GM20000 (cell line): ENCODE measurements around the gene SCAP.

Experiments
- DNase-seq: peaks from one replicate; pipeline ENCODE4 v3.0.0; 2012; ENCODE audit warnings: low spot score
- TF ChIP-seq, protein P1 (sequence below): IDR thresholded peaks from 2 replicates; pipeline ENCODE4 v1.5.1; 2012; ENCODE audit warnings: mild to moderate bottlenecking, control low read depth; ENCODE audit errors: extremely low read depth, missing control alignments

The SCAP gene

DNA sequence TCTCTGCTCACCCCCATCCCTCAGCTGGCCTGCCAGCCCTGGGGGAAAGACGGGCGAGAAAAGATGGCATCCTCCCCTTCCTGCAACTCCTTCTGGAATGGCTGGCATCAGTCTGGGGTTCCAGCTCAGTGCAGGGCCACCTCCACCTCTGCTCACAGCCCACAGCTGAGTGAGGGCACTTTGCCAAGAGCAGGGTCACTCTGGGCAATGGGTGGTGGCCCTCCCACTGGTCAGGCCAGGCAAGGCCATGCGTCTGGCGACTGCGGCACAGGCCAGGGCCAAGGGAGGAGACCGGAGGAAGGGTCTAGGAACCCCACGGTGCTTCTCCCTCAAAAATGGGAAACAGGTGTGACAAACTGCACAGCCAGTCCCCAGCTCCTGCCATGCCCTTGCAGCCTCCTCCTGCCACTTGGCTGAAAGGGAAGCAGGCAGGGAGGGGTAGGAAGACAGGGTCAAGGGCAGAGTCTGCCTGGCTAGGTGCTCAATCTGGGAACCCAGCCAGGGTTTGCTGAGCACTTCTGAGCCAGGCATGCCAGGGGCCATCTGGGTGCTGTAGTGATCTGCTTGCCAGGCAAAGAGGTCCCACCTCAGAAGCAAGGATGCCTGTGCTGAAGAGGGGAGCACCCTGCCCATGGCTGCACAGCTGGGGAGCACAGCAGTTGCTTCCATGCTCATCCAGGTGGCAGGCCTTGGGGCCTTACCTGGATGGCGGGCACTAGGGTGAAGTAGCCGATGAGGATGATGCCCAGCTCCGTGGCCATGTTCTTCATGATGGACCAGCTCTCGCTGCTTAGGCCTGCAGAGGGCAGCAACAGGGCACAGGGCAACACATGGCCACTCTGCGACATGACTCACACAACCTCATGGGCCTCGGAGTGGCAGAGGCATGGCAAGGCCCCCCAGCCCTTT lies 53.7 kb downstream of the SCAP start:
- DNase-seq: peak; percentile 35

DNA sequence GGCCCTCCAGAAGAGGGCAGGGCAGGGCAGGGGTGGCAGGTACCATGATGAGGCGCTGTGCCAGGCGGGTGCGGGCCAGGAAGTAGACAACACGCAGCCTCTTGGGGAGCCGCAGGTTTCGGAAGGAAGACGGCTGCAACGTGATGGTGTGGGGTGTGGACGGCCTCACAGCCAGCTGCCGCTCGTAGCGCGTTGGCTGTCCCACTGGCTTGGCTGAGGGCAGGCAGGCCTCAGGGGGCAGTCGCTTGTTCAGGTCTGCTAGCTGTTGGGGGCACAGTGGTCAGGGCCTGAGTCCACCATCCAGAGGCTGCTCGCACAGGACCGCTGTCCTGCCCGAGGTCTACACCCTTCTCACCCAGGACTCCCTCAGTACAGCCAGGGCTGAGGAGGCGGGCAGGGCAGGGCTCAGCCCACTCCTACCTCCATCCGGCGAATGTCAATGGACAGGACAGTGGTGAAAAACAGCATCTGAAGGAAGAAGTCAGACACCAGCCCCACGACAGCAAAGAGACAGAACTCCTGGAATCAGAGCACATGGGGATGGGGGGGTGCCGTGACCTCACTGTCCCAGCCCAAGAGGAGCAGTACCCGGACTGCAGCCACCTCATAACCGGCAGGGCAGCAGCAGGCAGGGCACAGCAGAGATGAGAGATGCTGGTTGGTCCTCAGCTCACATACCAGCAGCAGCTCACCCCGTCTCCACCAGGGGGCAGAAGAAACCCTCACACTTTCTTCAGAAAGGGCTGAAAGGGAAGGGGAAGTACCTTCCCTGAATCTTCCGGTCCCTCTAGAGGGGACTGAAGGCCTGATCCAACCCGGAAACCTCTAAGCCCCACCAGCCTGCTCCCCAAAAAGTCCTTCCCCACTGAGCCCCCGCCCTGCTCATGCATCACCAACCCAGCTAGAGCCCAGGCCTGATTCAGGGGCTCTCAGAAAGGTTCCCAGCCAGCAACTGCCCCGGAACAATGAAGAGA lies 54.9 kb downstream of the SCAP start:
- TF ChIP-seq, protein P1, sequence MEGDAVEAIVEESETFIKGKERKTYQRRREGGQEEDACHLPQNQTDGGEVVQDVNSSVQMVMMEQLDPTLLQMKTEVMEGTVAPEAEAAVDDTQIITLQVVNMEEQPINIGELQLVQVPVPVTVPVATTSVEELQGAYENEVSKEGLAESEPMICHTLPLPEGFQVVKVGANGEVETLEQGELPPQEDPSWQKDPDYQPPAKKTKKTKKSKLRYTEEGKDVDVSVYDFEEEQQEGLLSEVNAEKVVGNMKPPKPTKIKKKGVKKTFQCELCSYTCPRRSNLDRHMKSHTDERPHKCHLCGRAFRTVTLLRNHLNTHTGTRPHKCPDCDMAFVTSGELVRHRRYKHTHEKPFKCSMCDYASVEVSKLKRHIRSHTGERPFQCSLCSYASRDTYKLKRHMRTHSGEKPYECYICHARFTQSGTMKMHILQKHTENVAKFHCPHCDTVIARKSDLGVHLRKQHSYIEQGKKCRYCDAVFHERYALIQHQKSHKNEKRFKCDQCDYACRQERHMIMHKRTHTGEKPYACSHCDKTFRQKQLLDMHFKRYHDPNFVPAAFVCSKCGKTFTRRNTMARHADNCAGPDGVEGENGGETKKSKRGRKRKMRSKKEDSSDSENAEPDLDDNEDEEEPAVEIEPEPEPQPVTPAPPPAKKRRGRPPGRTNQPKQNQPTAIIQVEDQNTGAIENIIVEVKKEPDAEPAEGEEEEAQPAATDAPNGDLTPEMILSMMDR: peak; percentile 89
- peak; percentile 95 for DNase-seq

More for the DNA sequence above, 53.7 kb downstream of the SCAP start:
- TF ChIP-seq, protein P1: no peak

DNA sequence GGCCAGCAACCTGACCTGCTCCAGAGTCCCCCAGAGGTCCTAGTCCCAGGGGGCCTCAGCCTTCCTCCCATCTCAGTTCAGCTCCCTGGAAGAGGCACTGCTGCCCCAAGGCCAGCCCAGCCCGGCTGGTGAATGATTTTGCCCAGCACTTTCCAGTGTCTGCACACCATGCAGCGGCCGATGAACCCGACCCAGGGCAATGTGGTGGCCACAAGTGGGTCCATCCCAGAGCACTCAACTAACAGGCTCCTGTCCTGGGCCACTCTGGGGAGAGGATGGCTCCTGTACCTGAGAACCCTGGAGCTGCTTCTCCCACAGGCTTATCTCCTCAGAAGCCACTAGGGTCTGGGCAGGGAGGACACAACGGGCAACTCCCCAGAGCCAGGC lies 55.7 kb downstream of the SCAP start:
- TF ChIP-seq, protein P1: no peak
- DNase-seq: no peak

DNA sequence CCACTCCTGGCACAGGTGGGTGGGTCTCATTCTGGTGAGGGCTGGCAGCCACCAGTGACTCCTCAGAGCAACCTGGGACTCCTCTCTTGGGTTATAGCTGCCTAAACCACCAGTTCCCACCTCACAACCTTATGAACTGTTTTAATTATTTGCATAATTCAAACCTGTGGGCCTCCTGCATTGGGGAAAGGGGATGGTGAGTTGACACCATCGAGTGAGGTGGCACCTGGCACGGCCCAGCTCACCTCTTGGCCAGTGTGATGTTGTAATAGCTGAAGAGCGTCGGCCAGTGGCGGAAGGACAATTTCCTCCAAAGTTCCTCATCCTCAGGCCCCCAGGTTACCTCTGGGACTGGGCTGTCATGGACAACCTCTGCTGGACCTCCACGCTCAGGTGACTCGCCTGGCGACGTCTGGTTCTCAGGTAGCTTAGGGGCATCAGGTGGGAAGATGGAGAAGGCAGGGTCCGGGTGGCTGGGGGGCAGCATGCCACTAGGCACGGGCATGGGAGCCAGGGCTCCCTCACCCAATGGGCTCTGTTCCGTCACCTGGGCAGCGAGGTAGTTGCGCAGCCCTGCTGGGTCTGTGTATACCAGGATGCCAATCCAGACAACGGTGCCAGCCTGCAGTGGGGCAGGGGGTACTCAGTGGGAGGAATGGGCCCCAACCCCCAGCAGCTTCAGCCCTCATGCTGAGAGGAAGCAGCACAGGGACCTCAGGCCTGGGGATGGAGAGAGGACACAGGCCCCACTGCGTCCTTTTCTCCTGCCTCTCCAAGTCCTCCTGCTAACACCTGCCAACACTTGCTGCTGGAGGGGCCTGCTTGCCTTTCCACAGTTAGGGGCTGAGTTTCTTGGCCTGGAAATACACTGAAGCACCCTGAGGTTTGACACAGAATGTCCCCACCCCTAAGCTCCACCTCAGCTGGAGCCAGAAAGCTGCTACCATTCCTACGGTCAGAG lies 56.4 kb downstream of the SCAP start:
- no peak for DNase-seq
- TF ChIP-seq, protein P1: no peak

DNA sequence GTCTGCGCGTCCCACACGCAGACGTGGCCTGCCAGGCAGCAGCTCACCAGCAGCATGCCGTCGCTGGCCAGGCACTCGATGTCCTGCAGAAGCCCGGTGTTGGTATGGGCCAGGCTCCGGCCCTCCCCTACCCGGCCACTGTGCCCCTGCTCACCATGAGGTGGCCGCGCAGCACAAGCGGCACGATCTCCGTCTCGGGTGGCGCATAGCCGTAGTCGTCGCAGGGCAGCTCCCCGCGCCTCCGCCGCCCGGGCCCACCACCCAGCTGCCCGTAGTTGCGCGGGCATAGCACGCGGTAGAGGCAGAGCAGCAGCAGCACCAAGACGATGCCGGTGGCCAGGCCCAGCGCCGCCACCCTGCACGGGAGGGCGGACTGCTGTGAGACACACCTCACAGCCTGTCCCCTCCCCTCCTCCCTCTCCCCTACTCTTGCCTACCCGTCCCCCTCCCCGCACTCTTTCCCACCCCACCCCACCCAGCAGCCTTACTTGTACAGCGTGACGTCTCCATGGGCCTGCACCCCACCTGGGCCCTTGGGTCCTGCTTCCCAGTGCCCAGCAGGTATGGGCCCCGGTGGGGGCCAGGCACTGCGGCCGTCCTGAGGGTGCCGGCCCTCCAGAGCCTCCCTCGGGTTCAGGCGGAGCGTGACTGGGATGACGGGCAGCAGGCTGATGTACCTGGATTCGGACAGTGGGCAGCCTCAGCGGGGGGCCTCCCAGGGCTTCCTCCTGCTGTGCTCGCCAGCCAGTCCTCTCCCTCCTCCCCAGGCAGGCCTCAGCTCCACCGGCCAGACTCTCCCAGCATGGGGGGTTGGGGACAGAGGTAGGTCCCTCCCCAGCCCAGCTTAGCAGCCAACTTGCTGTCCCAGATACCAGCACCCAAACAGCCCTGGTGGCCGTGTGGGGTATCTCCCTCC lies 57.3 kb downstream of the SCAP start:
- DNase-seq: no peak

More for the DNA sequence above, 57.3 kb downstream of the SCAP start:
- TF ChIP-seq, protein P1: no peak
